22Rv1 (cell line): Measurements from ENCODE around the gene NAV2.

Source experiments
- ZFX ChIP-seq: fragments of 450-650 bp; IDR thresholded peaks from 2 replicates; pipeline ENCODE4 v1.6.1; 2017; ENCODE audit warnings: antibody characterized with exemption, borderline replicate concordance
- TF ChIP-seq, protein P1 (sequence below): fragments of 450-650 bp; IDR thresholded peaks from 2 replicates; pipeline ENCODE4 v1.5.1; 2017; ENCODE audit warnings: mild to moderate bottlenecking

DNA sequence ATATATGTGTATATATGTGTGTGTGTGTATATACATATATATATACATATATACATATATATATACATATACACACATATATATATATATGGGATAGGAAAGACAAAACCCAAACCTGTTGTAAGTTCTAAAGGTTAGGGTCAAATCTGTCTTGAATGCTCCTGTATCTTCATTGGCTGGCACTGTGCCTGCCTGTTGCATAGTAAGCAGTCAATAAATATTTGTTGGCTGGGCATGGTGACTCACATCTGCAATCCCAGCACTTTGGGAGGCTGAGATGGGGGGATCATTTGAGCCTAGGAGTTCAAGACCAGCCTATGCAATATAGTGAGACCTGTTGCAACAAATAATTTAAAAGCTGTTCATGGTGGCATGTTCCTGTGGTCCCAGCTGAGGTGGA lies 242.3 kb downstream of the NAV2 start:
- TF ChIP-seq, protein P1, sequence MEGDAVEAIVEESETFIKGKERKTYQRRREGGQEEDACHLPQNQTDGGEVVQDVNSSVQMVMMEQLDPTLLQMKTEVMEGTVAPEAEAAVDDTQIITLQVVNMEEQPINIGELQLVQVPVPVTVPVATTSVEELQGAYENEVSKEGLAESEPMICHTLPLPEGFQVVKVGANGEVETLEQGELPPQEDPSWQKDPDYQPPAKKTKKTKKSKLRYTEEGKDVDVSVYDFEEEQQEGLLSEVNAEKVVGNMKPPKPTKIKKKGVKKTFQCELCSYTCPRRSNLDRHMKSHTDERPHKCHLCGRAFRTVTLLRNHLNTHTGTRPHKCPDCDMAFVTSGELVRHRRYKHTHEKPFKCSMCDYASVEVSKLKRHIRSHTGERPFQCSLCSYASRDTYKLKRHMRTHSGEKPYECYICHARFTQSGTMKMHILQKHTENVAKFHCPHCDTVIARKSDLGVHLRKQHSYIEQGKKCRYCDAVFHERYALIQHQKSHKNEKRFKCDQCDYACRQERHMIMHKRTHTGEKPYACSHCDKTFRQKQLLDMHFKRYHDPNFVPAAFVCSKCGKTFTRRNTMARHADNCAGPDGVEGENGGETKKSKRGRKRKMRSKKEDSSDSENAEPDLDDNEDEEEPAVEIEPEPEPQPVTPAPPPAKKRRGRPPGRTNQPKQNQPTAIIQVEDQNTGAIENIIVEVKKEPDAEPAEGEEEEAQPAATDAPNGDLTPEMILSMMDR = no peak
- no peak for TF ChIP-seq ZFX
